ENCODE results near the gene MTA1.

DNA sequence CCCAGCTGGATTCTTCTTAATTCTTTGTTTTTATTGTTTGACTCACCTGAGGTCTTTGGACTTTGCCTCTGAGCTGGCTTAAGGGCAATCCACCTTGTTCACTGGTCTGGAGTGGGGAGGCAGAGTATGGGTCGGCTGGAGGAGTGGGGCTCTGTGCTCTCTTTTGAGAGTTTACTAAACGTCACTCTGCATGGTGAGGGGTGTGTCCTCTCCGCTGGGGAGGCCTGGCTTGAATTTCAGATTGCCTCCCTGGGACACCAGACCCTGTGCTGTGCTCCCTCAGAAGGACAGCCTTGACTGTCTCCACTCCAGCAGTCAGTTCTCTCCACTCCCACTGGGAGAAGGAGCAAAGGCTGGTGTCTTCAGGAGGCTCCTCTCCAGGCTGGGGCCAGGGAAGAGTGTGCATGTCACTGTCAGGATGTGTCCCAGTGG is 1.9 kb upstream of the MTA1 start:
- TF ChIP-seq ZNF274 (IDR thresholded peaks at IDR 0.05; ENCODE audit: low read depth, low read length) (no peak), YY1 (IDR thresholded peaks at IDR 0.05; ENCODE audit: insufficient read depth, insufficient read length) (no peak)
